Left renal cortex interstitium (tissue), 4 donors: ENCODE results near the gene TMEM117. TPM values are rescaled to one million over a fixed set of nuclear protein-coding genes. Genes with fewer than 3 reads are reported as not detected.
"Not testable (repeated sequence)": the region's sequence is repeated elsewhere in the genome, so short reads cannot be mapped to it uniquely, and the experiment has no call there.

Experiments used
- DNase-seq, 4 donors: peaks; one replicate each; pipeline ENCODE4 v3.0.0-alpha.2; 2013; ENCODE audit warnings: low read depth in 4 of 4, low spot score in 2 of 4, missing footprints in 1 of 4
- polyA plus RNA-seq, 4 donors: library from polyadenylated mRNA; unstranded; fragments of 120-200 nt; gene quantifications; one replicate each; pipeline ENCODE4 v1.2.1, GENCODE V29; 2013; ENCODE audit not compliant: insufficient read length in 4 of 4

Gene TMEM117
- polyA plus RNA-seq, 4 donors, result 12.4 to 16.4 (median 13.5) TPM

GRCh38 chr12:44357494-44357893, 521.6 kb downstream of the TMEM117 start:
- no peak for DNase-seq

- DNase-seq, result no peak
These were observed 522.8 kb downstream of the TMEM117 start for GRCh38 chr12:44358636-44359035.

- DNase-seq, result no peak
These were observed 527.1 kb downstream of the TMEM117 start for GRCh38 chr12:44362947-44363346.

- DNase-seq, result no peak
These were observed 531.3 kb downstream of the TMEM117 start for GRCh38 chr12:44367136-44367535.

GRCh38 chr12:44367916-44368315, 532.0 kb downstream of the TMEM117 start:
- no peak for DNase-seq

DNA sequence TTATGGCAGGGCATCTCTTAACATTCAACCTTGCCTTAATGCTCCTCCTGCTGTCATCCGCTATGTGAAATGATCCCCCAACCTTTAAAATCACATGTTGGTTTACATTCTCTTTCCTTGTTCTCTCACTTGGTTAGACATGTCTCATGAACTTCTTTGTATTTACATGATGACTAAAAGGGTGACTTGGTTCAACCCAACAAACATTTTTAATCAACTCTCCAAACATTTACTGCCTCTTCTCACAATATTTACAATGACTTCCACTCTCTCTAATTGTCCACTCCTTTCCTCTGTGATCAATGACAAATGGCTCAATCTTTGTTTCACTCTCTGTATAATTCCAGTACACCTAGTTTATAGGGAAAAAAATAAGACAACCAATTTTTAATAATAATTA, 534.1 kb downstream of the TMEM117 start:
- DNase-seq, result no peak

DNA sequence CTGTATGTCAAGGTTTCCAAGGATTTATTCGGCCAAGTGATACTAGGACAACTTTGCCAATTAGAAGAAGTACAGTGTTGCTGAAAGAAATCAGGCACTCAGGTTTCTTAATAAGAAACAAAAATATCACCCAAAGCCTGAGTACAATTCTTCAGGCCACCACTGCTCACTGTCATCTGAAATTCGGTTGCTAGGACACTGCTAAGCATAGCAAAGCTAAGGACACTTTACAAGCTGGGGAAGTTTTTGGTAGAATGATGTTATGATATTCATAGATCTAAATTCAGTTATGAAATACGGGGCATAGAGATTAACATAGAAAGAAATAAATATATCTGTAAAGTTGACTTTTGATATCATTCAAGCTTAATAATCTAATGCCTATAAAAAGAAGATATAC, 535.1 kb downstream of the TMEM117 start:
- no peak for DNase-seq

GRCh38 chr12:44372259-44372658, 536.4 kb downstream of the TMEM117 start:
- DNase-seq, result no peak

GRCh38 chr12:44375694-44376093, 539.8 kb downstream of the TMEM117 start:
- DNase-seq, result no peak

GRCh38 chr12:44377443-44378187, 541.7 kb downstream of the TMEM117 start:
- DNase-seq, result no peak

- not testable (repeated sequence) for DNase-seq
These were observed 543.2 kb downstream of the TMEM117 start for GRCh38 chr12:44379113-44379512.

GRCh38 chr12:44379831-44380230, 544.0 kb downstream of the TMEM117 start:
- no peak for DNase-seq

DNA sequence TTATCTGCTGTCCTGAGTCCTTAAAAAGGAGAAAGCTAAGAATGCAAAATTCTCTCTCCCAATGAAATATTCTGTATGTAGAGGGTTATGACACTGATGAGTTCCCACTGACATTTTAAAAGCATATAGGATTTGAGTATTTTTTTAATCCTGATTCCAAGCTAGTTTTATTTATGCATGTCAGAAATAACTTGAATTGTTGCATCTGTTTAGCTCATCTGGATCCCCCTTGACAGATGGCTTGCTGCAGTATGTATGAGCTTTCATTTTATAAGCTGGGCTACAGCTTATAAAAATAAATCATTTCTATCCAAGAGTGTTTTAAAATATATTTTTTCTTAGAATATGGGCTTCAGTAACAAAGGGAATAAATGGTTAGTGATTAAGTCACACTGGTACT, 545.0 kb downstream of the TMEM117 start:
- no peak for DNase-seq

GRCh38 chr12:44381341-44381740, 545.5 kb downstream of the TMEM117 start:
- no peak for DNase-seq

- peak in 3 of 4 donors; percentile 10 to 26 (median 19) for DNase-seq
These were observed 548.3 kb downstream of the TMEM117 start for GRCh38 chr12:44384136-44384535.

GRCh38 chr12:44385964-44386363, 550.1 kb downstream of the TMEM117 start:
- DNase-seq, result no peak

GRCh38 chr12:44387581-44387980, 551.7 kb downstream of the TMEM117 start:
- no peak for DNase-seq

GRCh38 chr12:44389038-44389437, 553.2 kb downstream of the TMEM117 start:
- no peak for DNase-seq

DNA sequence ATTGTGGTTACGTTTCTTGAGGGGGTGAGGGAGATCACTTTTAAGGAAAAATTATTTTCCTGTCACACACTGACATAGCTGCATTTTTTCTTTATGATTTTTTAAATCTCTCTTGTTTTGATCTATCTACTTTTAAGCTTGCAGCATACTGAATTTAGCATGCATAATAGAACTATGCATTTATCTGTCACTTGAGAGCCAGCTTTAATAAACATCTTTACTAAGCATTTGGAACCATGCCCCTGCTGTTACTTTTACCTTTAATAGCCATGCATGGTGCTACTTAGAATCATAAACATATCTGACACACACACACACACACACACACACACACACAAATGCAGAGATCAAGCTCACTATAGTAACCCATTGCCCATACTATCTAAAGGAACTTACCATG, 554.0 kb downstream of the TMEM117 start:
- DNase-seq, result no peak

GRCh38 chr12:44397631-44398030, 561.8 kb downstream of the TMEM117 start:
- no peak for DNase-seq

DNA sequence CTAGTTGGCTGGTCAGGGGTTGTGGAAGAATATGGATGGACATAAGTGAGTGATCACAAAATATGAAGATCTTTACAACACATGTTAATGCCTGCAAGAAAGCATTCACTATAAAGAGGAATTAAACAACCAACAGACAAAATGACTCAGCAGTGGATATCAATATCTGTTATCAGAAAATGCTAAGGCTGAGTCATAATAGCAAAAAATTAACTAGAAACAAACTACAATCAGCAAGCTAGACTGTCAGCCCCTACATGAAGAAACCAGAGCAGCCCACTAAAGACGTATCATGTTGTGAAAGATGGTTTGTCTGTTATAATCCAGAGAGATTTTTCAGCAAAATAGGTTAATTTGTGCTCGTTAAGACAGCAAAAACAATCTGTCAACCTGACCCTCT, 567.3 kb downstream of the TMEM117 start:
- DNase-seq, result no peak

DNA sequence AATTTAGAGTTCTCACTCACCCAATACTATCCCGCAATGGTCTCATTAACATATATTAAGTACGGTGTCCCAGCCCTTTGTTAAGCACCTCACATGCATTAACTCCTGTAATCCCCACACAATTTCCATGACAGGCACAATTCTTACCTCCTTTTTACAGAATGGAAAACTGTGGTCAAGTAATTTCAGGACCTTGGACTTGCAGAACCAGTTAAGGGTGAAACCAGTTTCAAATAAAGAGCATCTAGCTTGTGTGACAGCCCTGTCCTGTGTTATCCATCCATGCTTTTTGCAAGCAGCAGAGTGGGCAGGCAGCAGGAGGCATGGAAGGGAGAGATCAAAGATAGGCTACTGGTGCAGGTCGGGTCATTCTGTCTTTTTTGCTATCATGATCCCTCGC, 569.4 kb downstream of the TMEM117 start:
- DNase-seq, result no peak

GRCh38 chr12:44422559-44422958, 586.7 kb downstream of the TMEM117 start:
- DNase-seq, result no peak
